Cardiac muscle cell (in vitro differentiated cells and primary cell): Measurements from ENCODE around the gene CENPVL3. TPM values are rescaled to one million over a fixed set of nuclear protein-coding genes. Genes with fewer than 3 reads are reported as not detected.

Source experiments
- DNase-seq, 2 donors: peaks; one replicate each; pipeline versions ENCODE4 v3.0.0 to v3.0.0-alpha.2; 2010 to 2017; ENCODE audit warnings: low read depth in 1 of 2, low spot score in 1 of 2
- H3K27ac ChIP-seq: fragments of 200-600 bp; sonication (generic); 2 replicates; pipeline ENCODE4 v1.5.1; 2016
- H3K27me3 ChIP-seq: fragments of 200-600 bp; sonication (generic); 2 replicates; pipeline ENCODE4 v1.6.0; 2016; ENCODE audit warnings: control low read depth
- H3K36me3 ChIP-seq: fragments of 200-600 bp; sonication (generic); 2 replicates; pipeline ENCODE4 v1.5.1; 2016; ENCODE audit warnings: control low read depth
- H3K4me1 ChIP-seq: fragments of 200-600 bp; sonication (generic); 2 replicates; pipeline ENCODE4 v1.8.1; 2017; ENCODE audit warnings: low read depth, mild to moderate bottlenecking, mixed run types
- H3K4me3 ChIP-seq: fragments of 200-600 bp; sonication (generic); 2 replicates; pipeline ENCODE4 v1.5.1; 2016; ENCODE audit warnings: mild to moderate bottlenecking
- H3K9me3 ChIP-seq: fragments of 200-600 bp; sonication (generic); 2 replicates; pipeline ENCODE4 v1.5.1; 2017; ENCODE audit warnings: low read depth, mild to moderate bottlenecking, control low read depth
- CTCF ChIP-seq: IDR thresholded peaks from 2 replicates; pipeline ENCODE4 v1.5.1; 2012; ENCODE audit warnings: low read depth, mild to moderate bottlenecking, low read length
- polyA plus RNA-seq: library from polyadenylated mRNA; unstranded; fragments of >200 nt; fragmentation: Nextera tagmentation; extraction: Ambion mirVana; gene quantifications from 2 replicates; pipeline ENCODE4 v1.2.1, GENCODE V29; 2016
- total RNA-seq: library from RNA; depleted of rRNA; stranded (reverse); fragments of >200 nt; gene quantifications from 2 replicates; pipeline ENCODE4 v1.2.3, GENCODE V29; 2016

Gene CENPVL3
- total and polyA plus RNA-seq, 2 experiments from 2014 or later: 4.9 to 11.4 TPM

- Histone ChIP-seq H3K4me1 (no peaks in the 10 kb centered on the region), H3K9me3 (no peaks in the 10 kb centered on the region), H3K27me3 (no peaks in the 10 kb centered on the region), H3K4me3 (no peak overlapping the region), H3K27ac (no peak overlapping the region), H3K36me3 (no peaks in the 10 kb centered on the region)
- no peak for TF ChIP-seq CTCF
- peak in 1 of 2 donors; percentile 10 for DNase-seq
Observed at GRCh38 chrX:51608766-51609165, 9.9 kb downstream of the CENPVL3 start.

GRCh38 chrX:51608126-51608525, 10.6 kb downstream of the CENPVL3 start:
- no peaks in the 10 kb centered on the region for H3K36me3 ChIP-seq
- no peak overlapping the region for H3K27ac ChIP-seq
- H3K27me3 ChIP-seq: no peaks in the 10 kb centered on the region
- H3K4me1 ChIP-seq: no peaks in the 10 kb centered on the region
- H3K9me3 ChIP-seq: no peaks in the 10 kb centered on the region
- DNase-seq: peak in 1 of 2 donors; percentile 34
- no peak overlapping the region for H3K4me3 ChIP-seq
- no peak for TF ChIP-seq CTCF

GRCh38 chrX:51606446-51606845, 12.3 kb downstream of the CENPVL3 start:
- no peaks in the 10 kb centered on the region for H3K27me3 ChIP-seq
- no peak overlapping the region for H3K4me3 ChIP-seq
- H3K4me1 ChIP-seq: no peaks in the 10 kb centered on the region
- H3K36me3 ChIP-seq: no peaks in the 10 kb centered on the region
- no peaks in the 10 kb centered on the region for H3K9me3 ChIP-seq
- no peak for TF ChIP-seq CTCF
- DNase-seq: no peak
- H3K27ac ChIP-seq: no peak overlapping the region

- Histone ChIP-seq H3K4me1 (no peaks in the 10 kb centered on the region), H3K27ac (no peak overlapping the region), H3K27me3 (no peaks in the 10 kb centered on the region), H3K9me3 (no peaks in the 10 kb centered on the region), H3K36me3 (no peaks in the 10 kb centered on the region), H3K4me3 (no peak overlapping the region)
- TF ChIP-seq CTCF: no peak
- DNase-seq: no peak
Observed at GRCh38 chrX:51598899-51599298, 19.8 kb downstream of the CENPVL3 start.

GRCh38 chrX:51571874-51572273, 46.8 kb downstream of the CENPVL3 start:
- Histone ChIP-seq H3K36me3 (no peaks in the 10 kb centered on the region), H3K9me3 (no peaks in the 10 kb centered on the region), H3K27ac (no peak overlapping the region), H3K4me1 (no peaks in the 10 kb centered on the region), H3K4me3 (no peak overlapping the region), H3K27me3 (no peaks in the 10 kb centered on the region)
- DNase-seq: no peak
- TF ChIP-seq CTCF: no peak

GRCh38 chrX:51569561-51569960, 49.2 kb downstream of the CENPVL3 start:
- Histone ChIP-seq H3K9me3 (no peaks in the 10 kb centered on the region), H3K36me3 (no peaks in the 10 kb centered on the region), H3K4me1 (no peaks in the 10 kb centered on the region), H3K4me3 (no peak overlapping the region), H3K27ac (no peak overlapping the region), H3K27me3 (no peaks in the 10 kb centered on the region)
- no peak for DNase-seq
- TF ChIP-seq CTCF: no peak
